Measurements from ENCODE around the gene ZNF844.

DNA sequence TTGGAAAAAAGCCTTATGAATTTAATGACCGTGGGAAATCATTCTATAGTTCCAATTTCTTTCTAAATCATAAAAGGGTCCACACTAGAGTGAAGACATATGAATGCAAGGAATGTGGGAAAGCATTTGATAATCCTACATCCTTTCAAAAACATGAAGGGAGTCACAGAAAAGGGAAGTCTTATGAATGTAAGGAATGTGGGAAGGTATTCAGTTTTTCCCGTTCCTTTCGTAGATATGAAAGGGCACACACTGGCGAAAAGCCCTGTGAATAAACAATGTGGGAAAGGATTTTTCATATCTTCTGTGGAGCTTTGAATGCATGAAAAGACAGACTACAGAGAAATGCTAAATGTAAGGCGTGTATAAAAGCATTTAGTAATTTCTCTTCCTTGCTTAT, 48.6 kb downstream of the ZNF844 start:
- TF ChIP-seq CTCF (IDR thresholded peaks at IDR 0.05) (no peak), POLR2A (IDR thresholded peaks at IDR 0.05) (no peak)

All from esophagus squamous epithelium (tissue), 4 donors.